OCI-LY1 (cell line): ENCODE measurements around the gene FOS.

Experiments
- H2AFZ ChIP-seq: fragments of 200-600 bp; sonication (generic), shearing (Covaris generic); 2 replicates; pipeline ENCODE4 v1.6.0; 2014; ENCODE audit warnings: antibody characterized with exemption, mild to moderate bottlenecking, low read length
- H3F3A ChIP-seq: fragments of 200-600 bp; sonication (generic), shearing (Covaris generic); 2 replicates; pipeline ENCODE4 v1.6.0; 2014; ENCODE audit warnings: mild to moderate bottlenecking, antibody characterized with exemption, low read length, moderate library complexity; ENCODE audit not compliant: insufficient read depth
- H3K27ac ChIP-seq: fragments of 200-600 bp; sonication (generic); 2 replicates; pipeline ENCODE4 v1.5.1; 2014; ENCODE audit warnings: low read length, mixed run types, mild to moderate bottlenecking, low read depth; ENCODE audit not compliant: poor library complexity, severe bottlenecking
- H3K27me3 ChIP-seq: fragments of 200-600 bp; sonication (generic); 2 replicates; pipeline ENCODE4 v1.6.0; 2014; ENCODE audit warnings: antibody characterized with exemption, mild to moderate bottlenecking, low read length, moderate library complexity; ENCODE audit not compliant: insufficient read depth
- H3K36me3 ChIP-seq: fragments of 200-600 bp; sonication (generic); 2 replicates; pipeline ENCODE4 v1.6.1; 2014; ENCODE audit warnings: mild to moderate bottlenecking, antibody characterized with exemption, low read length, moderate library complexity, mixed read lengths; ENCODE audit not compliant: insufficient read depth
- H3K4me1 ChIP-seq: fragments of 200-600 bp; sonication (generic); 2 replicates; pipeline ENCODE4 v1.5.1; 2014; ENCODE audit warnings: mild to moderate bottlenecking, low read length, moderate library complexity; ENCODE audit not compliant: insufficient read depth, severe bottlenecking
- H3K4me2 ChIP-seq: fragments of 200-600 bp; sonication (generic), shearing (Covaris generic); 2 replicates; pipeline ENCODE4 v1.6.1; 2014; ENCODE audit warnings: low read length
- H3K4me3 ChIP-seq: fragments of 200-600 bp; sonication (generic); 2 replicates; pipeline ENCODE4 v1.5.1; 2014; ENCODE audit warnings: low read length, low read depth, mild to moderate bottlenecking, mixed read lengths; ENCODE audit not compliant: poor library complexity, severe bottlenecking
- H3K79me2 ChIP-seq: fragments of 200-600 bp; shearing (Covaris generic); 2 replicates; pipeline ENCODE4 v1.6.1; 2016; ENCODE audit warnings: mixed run types, low read length, mixed read lengths; ENCODE audit not compliant: insufficient read depth
- H3K9ac ChIP-seq: fragments of 200-600 bp; sonication (generic), shearing (Covaris generic); 2 replicates; pipeline ENCODE4 v1.6.1; 2014; ENCODE audit warnings: mild to moderate bottlenecking, low read length, mixed read lengths
- H3K9me2 ChIP-seq: fragments of 200-600 bp; sonication (generic), shearing (Covaris generic); 2 replicates; pipeline ENCODE4 v1.6.1; 2014; ENCODE audit warnings: low read depth, mild to moderate bottlenecking, low read length, mixed read lengths
- H3K9me3 ChIP-seq: fragments of 200-600 bp; shearing (Covaris generic); 2 replicates; pipeline ENCODE4 v1.6.1; 2014; ENCODE audit warnings: low read length, mixed read lengths
- H4K20me1 ChIP-seq: fragments of 200-600 bp; sonication (generic), shearing (Covaris generic); 2 replicates; pipeline ENCODE4 v1.6.0; 2016; ENCODE audit warnings: mild to moderate bottlenecking, low read length; ENCODE audit not compliant: insufficient read depth
- EZH2 ChIP-seq: fragments of 200-600 bp; sonication (generic), shearing (Covaris generic); IDR thresholded peaks from 2 replicates; pipeline ENCODE4 v1.8.0; 2017; ENCODE audit warnings: borderline replicate concordance, mixed run types, mild to moderate bottlenecking, antibody characterized with exemption, low read length, moderate library complexity, mixed read lengths
- TF ChIP-seq, protein P1 (sequence below): fragments of 200-600 bp; sonication (generic), shearing (Covaris generic); IDR thresholded peaks from 2 replicates; pipeline ENCODE4 v1.5.1; 2017; ENCODE audit warnings: mild to moderate bottlenecking, antibody characterized with exemption, low read length, moderate library complexity, mixed read lengths

The FOS gene

DNA sequence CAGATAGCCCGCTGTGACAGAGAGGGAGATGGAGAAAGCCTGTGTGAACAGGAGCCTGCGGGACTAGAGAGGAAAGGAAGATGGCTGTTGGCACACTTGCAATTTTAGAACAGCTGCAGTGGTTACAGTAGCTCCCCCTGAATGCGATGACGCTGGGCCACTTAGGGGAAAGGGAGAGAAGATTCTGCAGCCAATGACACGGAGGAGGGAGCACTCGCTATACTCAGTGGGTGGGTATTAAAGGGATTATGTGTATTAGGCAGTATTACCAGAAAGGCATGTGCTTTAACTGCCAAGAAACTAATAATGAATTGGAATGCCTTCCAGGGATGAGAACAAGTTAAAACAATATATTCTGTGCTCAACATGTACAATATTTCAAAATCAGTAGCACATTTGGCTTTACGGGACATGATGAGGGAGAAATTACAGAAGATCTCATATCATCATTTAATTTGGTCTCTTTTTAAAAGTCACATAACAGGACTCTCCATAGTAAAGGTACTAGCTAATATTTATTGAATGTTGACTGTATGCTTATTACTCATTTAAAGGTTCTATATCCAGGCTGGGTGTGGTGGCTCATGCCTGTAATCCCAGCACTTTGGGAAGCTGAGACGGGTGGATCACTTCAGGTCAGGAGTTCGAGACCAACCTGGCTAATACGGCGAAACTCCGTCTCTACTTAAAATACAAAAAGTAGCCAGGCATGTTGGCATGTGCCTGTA lies 35.9 kb upstream of the FOS start:
- Histone ChIP-seq H3K4me2 (no peak overlapping the region), H3K4me1 (peaks cover 8% of the 10 kb centered on the region), H3K27me3 (peaks cover 6% of the 10 kb centered on the region; the same call in 1 of the 2 replicates), H4K20me1 (no peaks in the 10 kb centered on the region), H3K79me2 (no peaks in the 10 kb centered on the region), H2AFZ (no peak overlapping the region), H3K36me3 (no peaks in the 10 kb centered on the region), H3F3A (no peaks in the 10 kb centered on the region), H3K9me3 (no peaks in the 10 kb centered on the region), H3K9me2 (no peaks in the 10 kb centered on the region), H3K27ac (no peak overlapping the region), H3K4me3 (no peak overlapping the region), H3K9ac (no peak overlapping the region)
- TF ChIP-seq EZH2 = no peak
- TF ChIP-seq, protein P1, sequence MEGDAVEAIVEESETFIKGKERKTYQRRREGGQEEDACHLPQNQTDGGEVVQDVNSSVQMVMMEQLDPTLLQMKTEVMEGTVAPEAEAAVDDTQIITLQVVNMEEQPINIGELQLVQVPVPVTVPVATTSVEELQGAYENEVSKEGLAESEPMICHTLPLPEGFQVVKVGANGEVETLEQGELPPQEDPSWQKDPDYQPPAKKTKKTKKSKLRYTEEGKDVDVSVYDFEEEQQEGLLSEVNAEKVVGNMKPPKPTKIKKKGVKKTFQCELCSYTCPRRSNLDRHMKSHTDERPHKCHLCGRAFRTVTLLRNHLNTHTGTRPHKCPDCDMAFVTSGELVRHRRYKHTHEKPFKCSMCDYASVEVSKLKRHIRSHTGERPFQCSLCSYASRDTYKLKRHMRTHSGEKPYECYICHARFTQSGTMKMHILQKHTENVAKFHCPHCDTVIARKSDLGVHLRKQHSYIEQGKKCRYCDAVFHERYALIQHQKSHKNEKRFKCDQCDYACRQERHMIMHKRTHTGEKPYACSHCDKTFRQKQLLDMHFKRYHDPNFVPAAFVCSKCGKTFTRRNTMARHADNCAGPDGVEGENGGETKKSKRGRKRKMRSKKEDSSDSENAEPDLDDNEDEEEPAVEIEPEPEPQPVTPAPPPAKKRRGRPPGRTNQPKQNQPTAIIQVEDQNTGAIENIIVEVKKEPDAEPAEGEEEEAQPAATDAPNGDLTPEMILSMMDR = no peak

DNA sequence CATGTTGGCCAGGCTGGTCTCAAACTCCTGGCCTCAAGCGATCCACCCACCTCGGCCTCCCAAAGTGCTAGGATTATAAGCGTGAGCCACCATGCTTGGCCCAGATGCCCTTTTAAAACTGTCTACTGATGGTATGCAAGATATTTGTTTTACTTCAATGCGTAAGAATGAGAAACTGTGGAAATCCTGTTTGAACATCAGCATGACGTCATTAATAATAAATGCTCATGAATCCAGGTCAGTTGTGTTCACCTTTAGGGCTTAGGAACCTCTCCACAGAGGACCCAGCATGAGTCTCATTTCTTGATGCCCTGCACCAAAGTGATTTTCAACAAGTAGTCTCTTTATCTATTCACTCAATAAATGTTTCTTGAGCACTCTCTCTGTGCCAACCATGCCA lies 34.5 kb upstream of the FOS start:
- Histone ChIP-seq H3K27me3 (peaks cover 6% of the 10 kb centered on the region; the same call in 1 of the 2 replicates), H3K27ac (no peak overlapping the region)

DNA sequence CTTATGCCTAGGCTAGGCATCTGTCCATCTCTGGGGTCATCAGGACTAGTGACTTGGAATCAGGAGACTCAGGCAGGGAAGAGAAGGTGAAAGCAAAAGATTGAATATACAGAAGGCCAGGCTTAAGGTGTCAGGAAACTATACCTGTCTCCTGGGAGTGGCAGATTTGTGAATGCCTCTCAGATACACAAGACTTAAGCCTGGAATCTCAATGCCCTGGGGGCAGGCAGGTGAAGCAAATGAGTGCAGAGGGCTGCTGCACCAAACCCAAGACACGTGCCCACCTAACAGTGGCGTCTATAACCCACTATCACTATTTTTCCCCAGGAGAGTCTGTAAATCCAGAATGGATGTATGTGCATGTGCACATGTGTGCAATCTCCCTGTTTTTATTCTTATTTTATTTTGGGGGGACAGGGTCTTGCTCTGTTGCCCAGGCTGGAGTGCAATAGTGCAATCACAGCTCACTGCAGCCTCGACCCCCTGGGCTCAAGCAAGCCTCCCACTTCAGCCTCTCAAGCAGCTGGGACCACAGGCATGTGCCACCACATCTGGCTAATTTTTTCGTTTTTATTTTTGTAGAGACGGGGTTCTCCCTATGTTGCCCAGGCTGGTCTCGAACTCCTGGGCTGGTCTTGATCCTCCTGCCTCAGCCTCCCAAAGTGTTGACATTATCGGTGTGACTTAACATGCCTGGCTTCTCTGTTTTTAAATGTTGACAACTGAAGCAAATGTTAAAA lies 31.9 kb upstream of the FOS start:
- Histone ChIP-seq H3K9me2 (no peaks in the 10 kb centered on the region), H4K20me1 (no peaks in the 10 kb centered on the region), H3F3A (no peaks in the 10 kb centered on the region), H3K4me2 (no peak overlapping the region), H3K9ac (no peak overlapping the region), H3K79me2 (no peaks in the 10 kb centered on the region), H2AFZ (no peak overlapping the region), H3K36me3 (no peaks in the 10 kb centered on the region), H3K4me3 (no peak overlapping the region), H3K9me3 (no peaks in the 10 kb centered on the region), H3K27me3 (no peaks in the 10 kb centered on the region), H3K27ac (no peak overlapping the region), H3K4me1 (peaks cover 33% of the 10 kb centered on the region)
- no peak for TF ChIP-seq EZH2
- TF ChIP-seq, protein P1 = no peak

More for the DNA sequence above, 34.5 kb upstream of the FOS start:
- Histone ChIP-seq H3F3A (no peaks in the 10 kb centered on the region), H3K9me3 (no peaks in the 10 kb centered on the region), H2AFZ (no peak overlapping the region), H3K4me3 (no peak overlapping the region), H3K9ac (no peak overlapping the region), H3K9me2 (no peaks in the 10 kb centered on the region), H3K36me3 (no peaks in the 10 kb centered on the region), H3K4me2 (no peak overlapping the region), H3K4me1 (peaks cover 18% of the 10 kb centered on the region), H3K79me2 (no peaks in the 10 kb centered on the region), H4K20me1 (no peaks in the 10 kb centered on the region)
- TF ChIP-seq EZH2 = no peak
- TF ChIP-seq, protein P1 = no peak
